Left ventricle myocardium superior (tissue), 1 donor: ENCODE data around the gene IGFALS. TPM values are rescaled to one million over a fixed set of nuclear protein-coding genes. Genes with fewer than 3 reads are reported as not detected.

Experiments used
- ATAC-seq: fragments of 200-7000 bp; cut with Tn5 transposase; one replicate; pipeline ENCODE4 v1.9.1; 2020; ENCODE audit warnings: mild to moderate bottlenecking, moderate library complexity
- DNase-seq: peaks from one replicate; pipeline ENCODE4 v3.0.0-alpha.2; 2020
- intact Hi-C: fragments of 100-400 bp; cut with micrococcal nuclease; formaldehyde crosslinking; loops from one replicate; pipeline ENCODE4 v1.11.0; 2022
- total RNA-seq: library from RNA; stranded (reverse); fragmentation: NEBNext Ultra II Directional; extraction: Animal tissue kit (Norgen Biotek cat#: 25700); gene quantifications from one replicate; pipeline ENCODE4 v1.2.1, GENCODE V29; 2021
- donor health status: DM: no; HTN: yes; CAD: no; lungs with severe emphysema.

The IGFALS gene
- total RNA-seq, 1 donor from 2014 or later: not detected

- DNase-seq (no peak), ATAC-seq (no peak)
- intact Hi-C loops: no loop called here
Observed at GRCh38 chr16:1791943-1792812, 1.3 kb downstream of the IGFALS start.

GRCh38 chr16:1791256-1791942 lies 2.1 kb downstream of the IGFALS start:
- DNase-seq: no peak
- intact Hi-C loops: no loop called here
- ATAC-seq: no peak

GRCh38 chr16:1790611-1791255 lies 2.8 kb downstream of the IGFALS start:
- DNase-seq: no peak
- ATAC-seq: no peak
- intact Hi-C loops: no loop called here

- intact Hi-C loops: no loop called here
- ATAC-seq: no peak
- DNase-seq: no peak
Observed at GRCh38 chr16:1790261-1790610, 3.3 kb downstream of the IGFALS start.

- no peak for ATAC-seq
- DNase-seq: peak; percentile 27
- intact Hi-C loops: no loop called here
Observed at GRCh38 chr16:1789643-1790045, 3.9 kb downstream of the IGFALS start.

GRCh38 chr16:1788708-1789100 lies 4.8 kb downstream of the IGFALS start:
- intact Hi-C loops: no loop called here

GRCh38 chr16:1788095-1788707 lies 5.3 kb downstream of the IGFALS start:
- DNase-seq (peak; percentile 31), ATAC-seq (no peak)
- intact Hi-C loops: no loop called here

More at GRCh38 chr16:1788708-1789100, 4.8 kb downstream of the IGFALS start:
- peak; percentile 26 for DNase-seq
- ATAC-seq: no peak

- ATAC-seq (no peak), DNase-seq (peak; percentile 29)
- intact Hi-C loops: no loop called here
Observed at GRCh38 chr16:1787322-1788094, 6.0 kb downstream of the IGFALS start.

- intact Hi-C loops: no loop called here
- DNase-seq (peak; percentile 19), ATAC-seq (no peak)
Observed at GRCh38 chr16:1787056-1787321, 6.5 kb downstream of the IGFALS start.

GRCh38 chr16:1786242-1787055 lies 7.1 kb downstream of the IGFALS start:
- intact Hi-C loops: no loop called here
- ATAC-seq (no peak), DNase-seq (peak; percentile 29)

GRCh38 chr16:1785846-1786170 lies 7.7 kb downstream of the IGFALS start:
- intact Hi-C loops: no loop called here
- ATAC-seq (no peak), DNase-seq (peak; percentile 27)

GRCh38 chr16:1784977-1785845 lies 8.3 kb downstream of the IGFALS start:
- intact Hi-C loops: no loop called here
- ATAC-seq: no peak
- DNase-seq: peak; percentile 19

GRCh38 chr16:1782408-1783264 lies 10.9 kb downstream of the IGFALS start, which contains the start of the genes NUBP2 and SPSB3:
Gene NUBP2 (plus strand): TSS chr16:1782960. CDS start chr16:1783021, 61 bp downstream.
Gene SPSB3 (minus strand): TSS chr16:1782571. CDS start chr16:1781483, 1,088 bp downstream.
- intact Hi-C loops: no loop called here
- DNase-seq: peak; percentile 100
- ATAC-seq: peak; percentile 93

GRCh38 chr16:1781758-1782407 lies 11.6 kb downstream of the IGFALS start:
- ATAC-seq (no peak), DNase-seq (peak; percentile 45)
- intact Hi-C loops: no loop called here

GRCh38 chr16:1781254-1781653 lies 12.3 kb downstream of the IGFALS start:
- DNase-seq: peak; percentile 36
- intact Hi-C loops: no loop called here

GRCh38 chr16:1780677-1781072 lies 12.8 kb downstream of the IGFALS start:
- intact Hi-C loops: no loop called here
- ATAC-seq (no peak), DNase-seq (no peak)

More at GRCh38 chr16:1781254-1781653, 12.3 kb downstream of the IGFALS start:
- no peak for ATAC-seq
